HepG2 (cell line): ENCODE measurements around the gene THSD4. TPM values are rescaled to one million over a fixed set of nuclear protein-coding genes. Genes with fewer than 3 reads are reported as not detected.

Experiments
- ATAC-seq: fragments of 200-7000 bp; cut with Tn5 transposase; 3 replicates; pipeline ENCODE4 v1.9.1; 2020; ENCODE audit warnings: mild to moderate bottlenecking, moderate library complexity
- BruUV-seq: library from RNA; stranded (reverse); fragments of 400-500 nt; replicated peaks from 2 replicates; lab custom pipeline; 2021; lab: Mats Ljungman, UMichigan
- CTCF ChIA-PET: fragments of 300-600 bp; formaldehyde crosslinking; extraction: SDS; loops from one replicate; lab custom pipeline; 2021; ENCODE audit warnings: low total read pairs, inconsistent platforms, low intra/inter-chr PET ratio; lab: Yijun Ruan, JAX
- POLR2A ChIA-PET: fragments of 350-600 bp; sonication (Branson Sonifier 250); formaldehyde crosslinking; loops from one replicate; lab custom pipeline; 2020; ENCODE audit warnings: antibody characterized with exemption, inconsistent platforms; lab: Yijun Ruan, JAX
- DNase-seq: peaks from one replicate; pipeline ENCODE4 v3.0.0-alpha.2; 2015; ENCODE audit warnings: low spot score
- FAIRE-seq: peaks from 3 replicates; lab custom pipeline; 2011; peaks lifted over from hg19 to GRCh38; lab: Jason Lieb, UNC
- H2AFZ ChIP-seq: one replicate; pipeline ENCODE4 v1.6.1; 2011; ENCODE audit warnings: low read length, inconsistent platforms
- H3K27ac ChIP-seq: fragments of 300-600 bp; 3 replicates; pipeline ENCODE4 v1.8.0; 2011; ENCODE audit warnings: mixed run types, mild to moderate bottlenecking, mixed read lengths, low read length, inconsistent platforms; ENCODE audit not compliant: insufficient read depth; ENCODE audit errors: extremely low read length
- H3K27me3 ChIP-seq, 2 experiments: fragments of 200-600 bp in 1 of 2; 2 replicates in 1 of 2; 3 replicates in 1 of 2; pipeline versions ENCODE4 v1.6.0 to v1.8.0; 2011; ENCODE audit warnings: low read length in 2 of 2, mild to moderate bottlenecking in 2 of 2, moderate library complexity in 2 of 2, inconsistent platforms in 1 of 2; ENCODE audit not compliant: insufficient read depth in 2 of 2, control insufficient read depth in 1 of 2
- H3K36me3 ChIP-seq, 2 experiments: fragments of 200-600 bp in 1 of 2; replicated peaks in 1 of 2; 2 replicates in 1 of 2; 3 replicates in 1 of 2; pipeline versions ENCODE4 v1.5.1 to v1.8.0; 2011; ENCODE audit warnings: low read length in 2 of 2, inconsistent platforms in 1 of 2; ENCODE audit not compliant: insufficient read depth in 2 of 2, control insufficient read depth in 1 of 2
- H3K4me1 ChIP-seq: 2 replicates; pipeline ENCODE4 v1.5.1; 2012; ENCODE audit warnings: low read length, inconsistent platforms; ENCODE audit not compliant: insufficient read depth
- H3K4me2 ChIP-seq: 2 replicates; pipeline ENCODE4 v1.6.0; 2011; ENCODE audit warnings: low read depth, low read length, inconsistent platforms
- H3K4me3 ChIP-seq, 3 experiments: fragments of 200-600 bp in 1 of 3; sonication (generic), shearing (Covaris generic) in 1 of 3; replicated peaks in 1 of 3; 2 replicates each; pipeline ENCODE4 v1.5.1; 2011 to 2016; ENCODE audit warnings: low read length in 3 of 3, inconsistent platforms in 2 of 3, low read depth in 2 of 3, mild to moderate bottlenecking in 2 of 3, control low read depth in 1 of 3, mixed read lengths in 1 of 3; ENCODE audit not compliant: insufficient read depth in 1 of 3
- H3K79me2 ChIP-seq: one replicate; pipeline ENCODE4 v1.6.1; 2011; ENCODE audit warnings: low read length, inconsistent platforms; ENCODE audit not compliant: insufficient read depth
- H3K9ac ChIP-seq: 2 replicates; pipeline ENCODE4 v1.6.0; 2011; ENCODE audit warnings: mild to moderate bottlenecking, low read depth, low read length, inconsistent platforms; ENCODE audit not compliant: insufficient read depth
- H3K9me3 ChIP-seq: 2 replicates; pipeline ENCODE4 v1.5.1; 2012; ENCODE audit warnings: mild to moderate bottlenecking, low read length
- H4K20me1 ChIP-seq: 2 replicates; pipeline ENCODE4 v1.6.0; 2011; ENCODE audit warnings: inconsistent platforms, mild to moderate bottlenecking, low read length, moderate library complexity; ENCODE audit not compliant: insufficient read depth
- DZIP1 ChIP-seq: sonication (generic); formaldehyde crosslinking; IDR thresholded peaks from 2 replicates; pipeline ENCODE4 v1.5.0; 2020; ENCODE audit warnings: mild to moderate bottlenecking, missing genetic modification reagents
- EED ChIP-seq: sonication (generic); formaldehyde crosslinking; IDR thresholded peaks from 2 replicates; pipeline ENCODE4 v1.5.0; 2020; ENCODE audit warnings: mild to moderate bottlenecking, missing genetic modification reagents
- ELF1 ChIP-seq: sonication (generic); formaldehyde crosslinking; IDR thresholded peaks from 2 replicates; pipeline ENCODE4 v1.4.0; 2020; ENCODE audit warnings: missing genetic modification reagents
- MAX ChIP-seq: IDR thresholded peaks from 2 replicates; pipeline ENCODE4 v1.6.1; 2012; ENCODE audit warnings: inconsistent platforms
- NKX3-1 ChIP-seq: sonication (generic); formaldehyde crosslinking; IDR thresholded peaks from 2 replicates; pipeline ENCODE4 v1.5.0; 2020; ENCODE audit warnings: missing genetic modification reagents
- PTBP1 ChIP-seq: fragments of 200-400 bp; formaldehyde crosslinking; IDR thresholded peaks from 2 replicates; pipeline ENCODE4 v1.6.1; 2018; ENCODE audit warnings: low read length, low read depth; ENCODE audit not compliant: poor library complexity, severe bottlenecking
- SKI ChIP-seq: fragments of 450-650 bp; IDR thresholded peaks from one replicate; pipeline ENCODE4 v1.6.1; 2018; ENCODE audit warnings: mild to moderate bottlenecking; ENCODE audit not compliant: partially characterized antibody
- SOX13 ChIP-seq, 3 experiments: fragments of 450-650 bp in 1 of 3; sonication (generic) in 1 of 3; formaldehyde crosslinking in 1 of 3; IDR thresholded peaks in 2 of 3; conservative IDR thresholded peaks in 1 of 3; 2 replicates each; pipeline versions ENCODE4 v1.5.0 to v1.6.1; 2016 to 2020; ENCODE audit warnings: antibody characterized with exemption in 1 of 3, mild to moderate bottlenecking in 1 of 3, missing compliant biosample characterization in 1 of 3, missing genetic modification reagents in 1 of 3, moderate library complexity in 1 of 3
- SOX5 ChIP-seq: IDR thresholded peaks from 2 replicates; pipeline ENCODE4 v1.6.1; 2016; ENCODE audit warnings: borderline replicate concordance
- SUZ12 ChIP-seq: fragments of 150-350 bp; IDR thresholded peaks from 2 replicates; pipeline ENCODE4 v1.6.1; 2014; ENCODE audit warnings: low read depth, low read length
- TBX2 ChIP-seq: sonication (generic); formaldehyde crosslinking; IDR thresholded peaks from 2 replicates; pipeline ENCODE4 v1.5.0; 2020; ENCODE audit warnings: missing genetic modification reagents, mild to moderate bottlenecking, borderline replicate concordance
- YEATS4 ChIP-seq: sonication (generic); formaldehyde crosslinking; IDR thresholded peaks from 2 replicates; pipeline ENCODE4 v1.4.0; 2020; ENCODE audit warnings: missing genetic modification reagents, borderline replicate concordance
- ZFP62 ChIP-seq: sonication (generic); formaldehyde crosslinking; IDR thresholded peaks from 2 replicates; pipeline ENCODE4 v1.4.0; 2020; ENCODE audit warnings: missing genetic modification reagents
- ZNF276 ChIP-seq: sonication (generic); formaldehyde crosslinking; IDR thresholded peaks from 2 replicates; pipeline ENCODE4 v1.4.0; 2020; ENCODE audit warnings: mild to moderate bottlenecking, low read depth, missing genetic modification reagents
- ZNF724P ChIP-seq: sonication (generic); formaldehyde crosslinking; IDR thresholded peaks from 2 replicates; pipeline ENCODE4 v1.8.0; 2022; ENCODE audit warnings: missing genetic modification reagents, borderline replicate concordance
- ZSCAN5A ChIP-seq: sonication (generic); formaldehyde crosslinking; IDR thresholded peaks from 2 replicates; pipeline ENCODE4 v1.8.0; 2022; ENCODE audit warnings: mild to moderate bottlenecking, missing genetic modification reagents, borderline replicate concordance
- WGBS: methylation state at CpG from one replicate; pipeline ENCODE4 v1.1.6; 2017; ENCODE audit warnings: low lambda C conversion rate; 5-methylcytosine and 5-hydroxymethylcytosine counted together
- in situ Hi-C: cut with HindIII; loops from 2 replicates; pipeline ENCODE4 v1.10.0; 2017; ENCODE audit warnings: low pct_unique_long_range_greater_than_20kb; ENCODE audit not compliant: extremely low pct_ligation_motif_present
- intact Hi-C: fragments of 100-400 bp; cut with micrococcal nuclease; formaldehyde crosslinking; loops from one replicate; pipeline ENCODE4 v1.10.0; 2022; ENCODE audit not compliant: unreplicated experiment
- polyA plus RNA-seq, 8 experiments: library from polyadenylated mRNA; depleted of rRNA in 3 of 8; stranded (reverse) in 7 of 8; unstranded in 1 of 8; fragments of >200 nt; fragmentation: Illumina TruSeq in 4 of 8; extraction: Trizol in 4 of 8; gene quantifications; 2 replicates each; pipeline versions ENCODE4 v1.2.1 to v1.2.3, GENCODE V29; 2011 to 2016; ENCODE audit warnings: low read depth in 4 of 8, missing spikeins in 1 of 8, mixed read lengths in 1 of 8; ENCODE audit not compliant: insufficient read depth in 1 of 8
- total RNA-seq, 5 experiments: library from RNA; depleted of rRNA; stranded (reverse); fragments of >200 nt; fragmentation: Illumina TruSeq; extraction: Trizol; gene quantifications; 2 replicates each; pipeline ENCODE4 v1.2.3, GENCODE V29; 2016; ENCODE audit warnings: low read depth in 1 of 5

THSD4 gene
- total and polyA plus RNA-seq, 2 of the 13 experiments (the other 11 are each of a cell fraction or from before 2014, with no cell fraction given) = 0.07 to 0.21 TPM

GRCh38 chr15:71338827-71339542 lies 223.7 kb downstream of the THSD4 start:
- ATAC-seq (no peak), FAIRE-seq (no peak), DNase-seq (no peak)
- in situ Hi-C loops = no loop called here
- peaks cover 1 to 5% of the 10 kb centered on the region in 2 experiments; a peak in 2 of 5 replicates for H3K27me3 ChIP-seq
- H3K79me2 ChIP-seq = no peaks in the 10 kb centered on the region
- H3K4me3 ChIP-seq = no peak overlapping the region
- H2AFZ ChIP-seq = no peak overlapping the region
- WGBS = 49% methylated on average over 7 of the region's 7 CpGs
- intact Hi-C loops = no loop called here
- H4K20me1 ChIP-seq = no peaks in the 10 kb centered on the region
- no peaks in the 10 kb centered on the region for H3K9me3 ChIP-seq
- POLR2A ChIA-PET = no interaction called here
- H3K9ac ChIP-seq = no peak overlapping the region
- CTCF ChIA-PET = no interaction called here
- H3K4me1 ChIP-seq = no peaks in the 10 kb centered on the region
- no peaks in the 10 kb centered on the region for H3K36me3 ChIP-seq
- no peak overlapping the region for H3K4me2 ChIP-seq
- no peak overlapping the region for H3K27ac ChIP-seq
- BruUV-seq = no TSS peak
- TF ChIP-seq YEATS4 (CRISPR knock-in tag) (no peak), PTBP1 (no peak), EED (CRISPR knock-in tag) (no peak), ELF1 (CRISPR knock-in tag) (no peak), MAX (no peak), NKX3-1 (no peak), SUZ12 (no peak), ZSCAN5A (no peak), SOX13 (IDR thresholded peaks at IDR 0.05) (no peak), SOX13 (CRISPR knock-in tag; conservative IDR thresholded peaks at IDR 0.05 in 1 of 2, IDR thresholded peaks at IDR 0.05 in 1 of 2) (no peak), SKI (no peak), DZIP1 (CRISPR knock-in tag) (no peak), TBX2 (CRISPR knock-in tag) (no peak), ZNF276 (CRISPR knock-in tag) (no peak), SOX5 (CRISPR knock-in tag) (no peak), ZFP62 (CRISPR knock-in tag) (no peak), ZNF724P (CRISPR knock-in tag) (no peak)
